HepG2 (cell line): ENCODE measurements around the gene ITGB3. TPM values are rescaled to one million over a fixed set of nuclear protein-coding genes. Genes with fewer than 3 reads are reported as not detected.
A peak's percentile ranks its signal among the peaks of the same experiment; 100 is the strongest.

Experiments used
- ASH2L ChIP-seq: fragments of 300-600, 200-600 bp; sonication (generic); IDR thresholded peaks from 2 replicates; pipeline ENCODE4 v1.7.0; 2017; ENCODE audit warnings: low read depth, mild to moderate bottlenecking, moderate library complexity, mixed read lengths, low read length; ENCODE audit not compliant: insufficient read length
- DBP ChIP-seq: sonication (generic); formaldehyde crosslinking; IDR thresholded peaks from 2 replicates; pipeline ENCODE4 v1.4.0; 2020; ENCODE audit warnings: missing genetic modification reagents; ENCODE audit errors: not compliant biosample characterization
- ERF ChIP-seq: IDR thresholded peaks from 2 replicates; pipeline ENCODE4 v1.6.1; 2018; ENCODE audit warnings: missing biosample characterization, missing genetic modification reagents
- HIVEP1 ChIP-seq: sonication (generic); formaldehyde crosslinking; IDR thresholded peaks from 2 replicates; pipeline ENCODE4 v1.4.0; 2020; ENCODE audit warnings: mild to moderate bottlenecking, missing genetic modification reagents
- MED13 ChIP-seq: sonication (generic); formaldehyde crosslinking; IDR thresholded peaks from 2 replicates; pipeline ENCODE4 v1.5.0; 2020; ENCODE audit warnings: missing genetic modification reagents
- MEIS2 ChIP-seq: sonication (generic); formaldehyde crosslinking; IDR thresholded peaks from 2 replicates; pipeline ENCODE4 v1.9.0; 2021; ENCODE audit warnings: mild to moderate bottlenecking, missing genetic modification reagents
- MTA1 ChIP-seq: sonication (generic); formaldehyde crosslinking; IDR thresholded peaks from 2 replicates; pipeline ENCODE4 v1.4.0; 2020; ENCODE audit warnings: missing genetic modification reagents, mild to moderate bottlenecking, borderline replicate concordance
- MXD3 ChIP-seq: IDR thresholded peaks from 2 replicates; pipeline ENCODE4 v1.6.1; 2016; ENCODE audit warnings: mild to moderate bottlenecking, missing biosample characterization, missing genetic modification reagents
- MXI1 ChIP-seq: IDR thresholded peaks from 3 replicates; pipeline ENCODE4 v1.6.1; 2012; ENCODE audit warnings: low read depth, low read length, inconsistent platforms, borderline replicate concordance
- RBM39 ChIP-seq: fragments of 200-400 bp; formaldehyde crosslinking; IDR thresholded peaks from one replicate; pipeline ENCODE4 v1.6.1; 2018; ENCODE audit warnings: antibody characterized with exemption, mild to moderate bottlenecking, low read depth, low read length; ENCODE audit not compliant: poor library complexity, severe bottlenecking
- RXRB ChIP-seq: IDR thresholded peaks from 2 replicates; pipeline ENCODE4 v1.6.1; 2016; ENCODE audit warnings: borderline replicate concordance, missing genetic modification reagents, missing compliant biosample characterization
- SNRNP70 ChIP-seq: fragments of 200-400 bp; formaldehyde crosslinking; IDR thresholded peaks from 2 replicates; pipeline ENCODE4 v1.6.1; 2017; ENCODE audit warnings: mild to moderate bottlenecking, low read depth, low read length, moderate library complexity
- TBL1XR1 ChIP-seq: fragments of 150-350 bp; IDR thresholded peaks from 2 replicates; pipeline ENCODE4 v1.6.1; 2014; ENCODE audit warnings: borderline replicate concordance, low read length; ENCODE audit not compliant: partially characterized antibody
- THRA ChIP-seq: sonication (generic); formaldehyde crosslinking; IDR thresholded peaks from 2 replicates; pipeline ENCODE4 v1.4.0; 2020; ENCODE audit warnings: missing genetic modification reagents, borderline replicate concordance
- ZBTB46 ChIP-seq: sonication (generic); formaldehyde crosslinking; IDR thresholded peaks from 2 replicates; pipeline ENCODE4 v1.4.0; 2020; ENCODE audit warnings: mild to moderate bottlenecking, missing genetic modification reagents, borderline replicate concordance
- ZBTB7B ChIP-seq: sonication (generic); formaldehyde crosslinking; IDR thresholded peaks from 2 replicates; pipeline ENCODE4 v1.4.0; 2020; ENCODE audit warnings: missing genetic modification reagents
- ZIK1 ChIP-seq: sonication (generic); formaldehyde crosslinking; IDR thresholded peaks from 2 replicates; pipeline ENCODE4 v1.5.0; 2020; ENCODE audit warnings: mild to moderate bottlenecking, low read depth, missing genetic modification reagents, borderline replicate concordance
- ZNF382 ChIP-seq: sonication (generic); formaldehyde crosslinking; IDR thresholded peaks from 2 replicates; pipeline ENCODE4 v1.5.0; 2020; ENCODE audit warnings: missing genetic modification reagents, mild to moderate bottlenecking, borderline replicate concordance
- ZNF773 ChIP-seq: sonication (generic); formaldehyde crosslinking; IDR thresholded peaks from 2 replicates; pipeline ENCODE4 v1.4.0; 2020; ENCODE audit warnings: missing genetic modification reagents, borderline replicate concordance
- ZNF782 ChIP-seq: sonication (generic); formaldehyde crosslinking; IDR thresholded peaks from 2 replicates; pipeline ENCODE4 v1.4.0; 2020; ENCODE audit warnings: missing genetic modification reagents, mild to moderate bottlenecking, borderline replicate concordance
- ZNF891 ChIP-seq: sonication (generic); formaldehyde crosslinking; IDR thresholded peaks from 2 replicates; pipeline ENCODE4 v1.5.0; 2020; ENCODE audit warnings: mild to moderate bottlenecking, missing genetic modification reagents
- polyA plus RNA-seq, 8 experiments: library from polyadenylated mRNA; depleted of rRNA in 3 of 8; stranded (reverse) in 7 of 8; unstranded in 1 of 8; fragments of >200 nt; fragmentation: Illumina TruSeq in 4 of 8; extraction: Trizol in 4 of 8; gene quantifications; 2 replicates each; pipeline versions ENCODE4 v1.2.1 to v1.2.3, GENCODE V29; 2011 to 2016; ENCODE audit warnings: low read depth in 4 of 8, missing spikeins in 1 of 8, mixed read lengths in 1 of 8; ENCODE audit not compliant: insufficient read depth in 1 of 8
- total RNA-seq, 5 experiments: library from RNA; depleted of rRNA; stranded (reverse); fragments of >200 nt; fragmentation: Illumina TruSeq; extraction: Trizol; gene quantifications; 2 replicates each; pipeline ENCODE4 v1.2.3, GENCODE V29; 2016; ENCODE audit warnings: low read depth in 1 of 5

The ITGB3 gene
- total and polyA plus RNA-seq, 2 of the 13 experiments (the other 11 are each of a cell fraction or from before 2014, with no cell fraction given), result 0.09 to 0.31 TPM

GRCh38 chr17:47323382-47324223 is 70.0 kb downstream of the ITGB3 start, which contains the start of gene EFCAB13 (continued):
- TF ChIP-seq DBP (CRISPR knock-in tag), result no peak
- no peak for TF ChIP-seq TBL1XR1
- TF ChIP-seq ZNF382 (CRISPR knock-in tag), result no peak
- peak; percentile 95 for TF ChIP-seq ZBTB7B
- TF ChIP-seq ZNF782 (CRISPR knock-in tag), result peak; percentile 98
- TF ChIP-seq MXI1, result peak; percentile 32; the same call in 1 of the 3 replicates
- TF ChIP-seq THRA (CRISPR knock-in tag), result peak; percentile 68; the same call in 1 of the 2 replicates
- TF ChIP-seq MED13 (CRISPR knock-in tag), result 0 out of 2 replicates have a peak, but pooled peaks have one; percentile 62
- TF ChIP-seq ZIK1 (CRISPR knock-in tag), result peak; percentile 99
- peak; percentile 99 for TF ChIP-seq MXD3
- TF ChIP-seq ZNF891 (CRISPR knock-in tag), result peak; percentile 88; the same call in 1 of the 2 replicates
- TF ChIP-seq ERF (CRISPR knock-in tag), result peak; percentile 94
- peak; percentile 77 for TF ChIP-seq RBM39
- no peak for TF ChIP-seq MEIS2 (CRISPR knock-in tag)
- TF ChIP-seq ZNF773 (CRISPR knock-in tag), result peak; percentile 90
- TF ChIP-seq ZBTB46, result 0 out of 2 replicates have a peak, but pooled peaks have one; percentile 91
- no peak for TF ChIP-seq SNRNP70
- peak; percentile 81 for TF ChIP-seq ASH2L
- peak; percentile 70 for TF ChIP-seq HIVEP1 (CRISPR knock-in tag)
- TF ChIP-seq MTA1, result peak; percentile 94; the same call in 1 of the 2 replicates
- TF ChIP-seq RXRB (CRISPR knock-in tag), result peak; percentile 54; the same call in 1 of the 2 replicates
